GM18505 (cell line): Measurements from ENCODE around the gene GNS.

Experiments
- ATAC-seq: cut with Tn5 transposase; IDR thresholded peaks from one replicate; pipeline ENCODE4 v1.9.1; 2021; ENCODE audit not compliant: unreplicated experiment
- POLR2A ChIP-seq: IDR thresholded peaks from 4 replicates; pipeline ENCODE4 v1.6.1; 2011; ENCODE audit warnings: borderline replicate concordance; ENCODE audit not compliant: insufficient read depth, insufficient read length; ENCODE audit errors: extremely low read depth

GNS gene

GRCh38 chr12:64716371-64716770 is 42.8 kb downstream of the GNS start:
- ATAC-seq: no peak
- TF ChIP-seq POLR2A: no peak

GRCh38 chr12:64714551-64714968 is 44.6 kb downstream of the GNS start:
- no peak for TF ChIP-seq POLR2A
- ATAC-seq: peak; percentile 50

- no peak for ATAC-seq
- no peak for TF ChIP-seq POLR2A
Measured at GRCh38 chr12:64713376-64713775, 45.8 kb downstream of the GNS start.

- ATAC-seq: no peak
- no peak for TF ChIP-seq POLR2A
Measured at GRCh38 chr12:64709429-64709828, 49.8 kb downstream of the GNS start.

GRCh38 chr12:64707926-64708325 is 51.3 kb downstream of the GNS start:
- TF ChIP-seq POLR2A: no peak
- ATAC-seq: no peak

- no peak for ATAC-seq
- TF ChIP-seq POLR2A: no peak
Measured at GRCh38 chr12:64707362-64707761, 51.8 kb downstream of the GNS start.

GRCh38 chr12:64706857-64707256 is 52.3 kb downstream of the GNS start:
- TF ChIP-seq POLR2A: no peak
- no peak for ATAC-seq

GRCh38 chr12:64706306-64706705 is 52.9 kb downstream of the GNS start:
- no peak for TF ChIP-seq POLR2A

GRCh38 chr12:64701283-64701682 is 57.9 kb downstream of the GNS start:
- TF ChIP-seq POLR2A: no peak
- no peak for ATAC-seq

More at GRCh38 chr12:64706306-64706705, 52.9 kb downstream of the GNS start:
- no peak for ATAC-seq

GRCh38 chr12:64700532-64700931 is 58.7 kb downstream of the GNS start:
- ATAC-seq: no peak
- TF ChIP-seq POLR2A: no peak

- no peak for ATAC-seq
- no peak for TF ChIP-seq POLR2A
Measured at GRCh38 chr12:64699504-64700115, 59.6 kb downstream of the GNS start.

GRCh38 chr12:64696080-64696741 is 63.0 kb downstream of the GNS start:
- TF ChIP-seq POLR2A: no peak
- no peak for ATAC-seq

GRCh38 chr12:64695550-64695949 is 63.7 kb downstream of the GNS start:
- no peak for TF ChIP-seq POLR2A
- no peak for ATAC-seq
